GM12892 (cell line): ENCODE data around the gene DBX2.

Source experiments
- POLR2A ChIP-seq: IDR thresholded peaks from 2 replicates; pipeline ENCODE4 v1.6.1; 2011; ENCODE audit warnings: low read depth, low read length, control low read depth
- POLR2AphosphoS5 ChIP-seq: IDR thresholded peaks from 2 replicates; pipeline ENCODE4 v1.6.1; 2011; ENCODE audit warnings: low read depth, low read length, control low read depth
- TAF1 ChIP-seq: IDR thresholded peaks from 2 replicates; pipeline ENCODE4 v1.6.1; 2011; ENCODE audit warnings: low read depth, mild to moderate bottlenecking, control low read depth, low read length, borderline replicate concordance

GRCh38 chr12:45012749-45013148, 38.1 kb downstream of the DBX2 start:
- TF ChIP-seq POLR2AphosphoS5 (no peak), POLR2A (no peak), TAF1 (no peak)
